Measurements from ENCODE around the gene MAPK8. TPM values are rescaled to one million over a fixed set of nuclear protein-coding genes. Genes with fewer than 3 reads are reported as not detected.
"Not testable (repeated sequence)": the region's sequence is repeated elsewhere in the genome, so short reads cannot be mapped to it uniquely, and the experiment has no call there.

The MAPK8 gene
- total RNA-seq, 1 experiment from 2014 or later = 47.2 TPM

GRCh38 chr10:48314107-48314506 is 7.6 kb downstream of the MAPK8 start:
- DNase-seq = no peak

GRCh38 chr10:48316236-48316635 is 9.8 kb downstream of the MAPK8 start:
- DNase-seq = no peak
- H3K27me3 ChIP-seq = no peaks in the 10 kb centered on the region
- no peaks in the 10 kb centered on the region for H3K9me3 ChIP-seq
- no peak overlapping the region for H3K4me3 ChIP-seq
- no peaks in the 10 kb centered on the region for H3K36me3 ChIP-seq

More at GRCh38 chr10:48314107-48314506, 7.6 kb downstream of the MAPK8 start:
- Histone ChIP-seq H3K4me3 (no peak overlapping the region), H3K36me3 (no peaks in the 10 kb centered on the region; the same call in 1 of the 2 replicates), H3K27me3 (no peaks in the 10 kb centered on the region), H3K9me3 (no peaks in the 10 kb centered on the region)

GRCh38 chr10:48317321-48317990 is 11.0 kb downstream of the MAPK8 start:
- H3K27me3 ChIP-seq = no peaks in the 10 kb centered on the region
- H3K4me3 ChIP-seq = no peak overlapping the region
- DNase-seq = no peak
- no peaks in the 10 kb centered on the region for H3K9me3 ChIP-seq
- H3K36me3 ChIP-seq = no peaks in the 10 kb centered on the region

- no peak for DNase-seq
- Histone ChIP-seq H3K4me3 (no peak overlapping the region), H3K36me3 (no peaks in the 10 kb centered on the region; the same call in 1 of the 2 replicates), H3K9me3 (no peaks in the 10 kb centered on the region), H3K27me3 (no peaks in the 10 kb centered on the region)
Measured at GRCh38 chr10:48322017-48322416, 15.5 kb downstream of the MAPK8 start.

- H3K4me3 ChIP-seq = no peak overlapping the region
- no peak for DNase-seq
- no peaks in the 10 kb centered on the region; the same call in 1 of the 2 replicates for H3K36me3 ChIP-seq
Measured at GRCh38 chr10:48324580-48324979, 18.1 kb downstream of the MAPK8 start.

GRCh38 chr10:48330269-48330668 is 23.8 kb downstream of the MAPK8 start:
- Histone ChIP-seq H3K4me3 (no peak overlapping the region), H3K9me3 (no peaks in the 10 kb centered on the region), H3K36me3 (no peaks in the 10 kb centered on the region), H3K27me3 (no peaks in the 10 kb centered on the region)
- DNase-seq = no peak

More at GRCh38 chr10:48324580-48324979, 18.1 kb downstream of the MAPK8 start:
- H3K9me3 ChIP-seq = no peaks in the 10 kb centered on the region
- no peaks in the 10 kb centered on the region for H3K27me3 ChIP-seq

- DNase-seq = no peak
- Histone ChIP-seq H3K27me3 (no peaks in the 10 kb centered on the region), H3K4me3 (no peak overlapping the region), H3K36me3 (no peaks in the 10 kb centered on the region), H3K9me3 (no peaks in the 10 kb centered on the region)
Measured at GRCh38 chr10:48331436-48331835, 25.0 kb downstream of the MAPK8 start.

GRCh38 chr10:48332166-48332870 is 25.8 kb downstream of the MAPK8 start:
- H3K4me3 ChIP-seq = no peak overlapping the region
- no peak for DNase-seq
- no peaks in the 10 kb centered on the region for H3K9me3 ChIP-seq
- H3K27me3 ChIP-seq = no peaks in the 10 kb centered on the region
- H3K36me3 ChIP-seq = no peaks in the 10 kb centered on the region; the same call in 1 of the 2 replicates

GRCh38 chr10:48332871-48333216 is 26.4 kb downstream of the MAPK8 start:
- DNase-seq = no peak
- Histone ChIP-seq H3K9me3 (no peaks in the 10 kb centered on the region), H3K27me3 (no peaks in the 10 kb centered on the region), H3K36me3 (no peaks in the 10 kb centered on the region; the same call in 1 of the 2 replicates), H3K4me3 (no peak overlapping the region)

- no peaks in the 10 kb centered on the region; the same call in 1 of the 2 replicates for H3K36me3 ChIP-seq
- H3K4me3 ChIP-seq = no peak overlapping the region
- no peak for DNase-seq
- no peaks in the 10 kb centered on the region for H3K27me3 ChIP-seq
- no peaks in the 10 kb centered on the region for H3K9me3 ChIP-seq
Measured at GRCh38 chr10:48333856-48334255, 27.4 kb downstream of the MAPK8 start.

GRCh38 chr10:48335788-48336187 is 29.3 kb downstream of the MAPK8 start:
- Histone ChIP-seq H3K4me3 (no peak overlapping the region), H3K36me3 (no peaks in the 10 kb centered on the region; the same call in 1 of the 2 replicates), H3K27me3 (no peaks in the 10 kb centered on the region), H3K9me3 (no peaks in the 10 kb centered on the region)
- DNase-seq = no peak

GRCh38 chr10:48336978-48337599 is 30.6 kb downstream of the MAPK8 start:
- H3K9me3 ChIP-seq = no peaks in the 10 kb centered on the region
- DNase-seq = no peak
- H3K4me3 ChIP-seq = no peak overlapping the region
- H3K27me3 ChIP-seq = no peaks in the 10 kb centered on the region
- H3K36me3 ChIP-seq = no peaks in the 10 kb centered on the region; the same call in 1 of the 2 replicates

- Histone ChIP-seq H3K9me3 (peaks cover under 1% of the 10 kb centered on the region; the same call in 1 of the 2 replicates), H3K27me3 (no peaks in the 10 kb centered on the region), H3K4me3 (no peak overlapping the region), H3K36me3 (no peaks in the 10 kb centered on the region; the same call in 1 of the 2 replicates)
- DNase-seq = no peak
Measured at GRCh38 chr10:48340734-48341133, 34.3 kb downstream of the MAPK8 start.

GRCh38 chr10:48343106-48343505 is 36.6 kb downstream of the MAPK8 start:
- no peak overlapping the region for H3K4me3 ChIP-seq
- no peak for DNase-seq
- H3K9me3 ChIP-seq = peaks cover 11% of the 10 kb centered on the region; the same call in 1 of the 2 replicates
- no peaks in the 10 kb centered on the region for H3K27me3 ChIP-seq
- H3K36me3 ChIP-seq = peaks cover 2% of the 10 kb centered on the region; the same call in 1 of the 2 replicates

GRCh38 chr10:48343921-48344598 is 37.6 kb downstream of the MAPK8 start:
- Histone ChIP-seq H3K9me3 (peaks cover 15% of the 10 kb centered on the region; the same call in 1 of the 2 replicates), H3K36me3 (peaks cover 3% of the 10 kb centered on the region; the same call in 1 of the 2 replicates), H3K4me3 (no peak overlapping the region), H3K27me3 (no peaks in the 10 kb centered on the region)
- no peak for DNase-seq

- DNase-seq, H3K4me3 ChIP-seq, H3K36me3 ChIP-seq, H3K27me3 ChIP-seq: not testable (repeated sequence)
- peaks cover 15% of the 10 kb centered on the region; the same call in 1 of the 2 replicates for H3K9me3 ChIP-seq
Measured at GRCh38 chr10:48346248-48346647, 39.8 kb downstream of the MAPK8 start.

GRCh38 chr10:48347539-48347938 is 41.1 kb downstream of the MAPK8 start:
- H3K36me3 ChIP-seq, H3K27me3 ChIP-seq, H3K4me3 ChIP-seq, DNase-seq: not testable (repeated sequence)
- H3K9me3 ChIP-seq = peaks cover 15% of the 10 kb centered on the region; the same call in 1 of the 2 replicates

All from MG63 (cell line).